Measurements from ENCODE around the gene PBLD.

The PBLD gene

DNA sequence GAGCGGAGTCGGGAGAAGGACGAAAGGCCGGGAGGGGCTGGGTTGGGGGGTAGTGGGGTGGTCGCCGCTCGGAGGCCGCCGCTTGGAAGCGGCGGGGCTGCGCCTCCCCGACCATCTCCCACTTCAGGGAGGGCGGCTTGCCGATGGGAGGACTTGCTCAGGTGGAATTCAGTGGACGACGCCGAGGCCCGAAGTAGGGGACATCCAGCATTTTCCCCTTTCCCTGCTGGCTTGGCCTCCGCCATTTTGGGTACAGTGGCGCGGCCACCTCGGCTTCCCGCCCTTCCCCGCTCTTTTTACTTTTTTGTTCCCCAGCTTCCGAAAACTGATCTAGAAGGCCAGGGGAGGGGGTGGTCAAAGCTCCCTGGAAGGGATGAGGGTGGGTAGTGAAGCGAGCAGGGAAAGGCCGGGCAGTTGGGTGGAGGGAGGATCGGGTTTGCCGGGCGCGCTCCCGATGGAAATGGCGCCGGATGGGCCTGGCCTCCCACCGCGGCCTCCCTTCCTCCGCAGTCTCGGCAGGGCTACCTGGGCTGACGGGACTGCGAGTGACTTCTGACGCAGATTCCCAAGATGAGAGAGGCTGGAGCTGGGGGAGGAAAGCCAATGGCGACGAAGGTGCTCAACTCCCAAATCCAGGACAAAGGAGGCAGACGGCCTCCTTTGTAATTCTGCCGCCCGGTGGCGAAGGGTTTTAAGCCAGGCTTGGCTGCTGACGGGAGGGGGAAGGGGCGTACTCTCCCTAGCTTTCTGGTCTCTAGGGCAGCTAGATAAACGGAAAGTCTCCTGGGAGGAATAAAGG is at the start of gene PBLD:
PBLD (minus strand) TSS at position 670 of the 799 bp plus-strand sequence. CDS start 26,084 bp downstream, outside the sequence.
- DNase-seq (ENCODE audit: low read depth): peak; percentile 61

DNA sequence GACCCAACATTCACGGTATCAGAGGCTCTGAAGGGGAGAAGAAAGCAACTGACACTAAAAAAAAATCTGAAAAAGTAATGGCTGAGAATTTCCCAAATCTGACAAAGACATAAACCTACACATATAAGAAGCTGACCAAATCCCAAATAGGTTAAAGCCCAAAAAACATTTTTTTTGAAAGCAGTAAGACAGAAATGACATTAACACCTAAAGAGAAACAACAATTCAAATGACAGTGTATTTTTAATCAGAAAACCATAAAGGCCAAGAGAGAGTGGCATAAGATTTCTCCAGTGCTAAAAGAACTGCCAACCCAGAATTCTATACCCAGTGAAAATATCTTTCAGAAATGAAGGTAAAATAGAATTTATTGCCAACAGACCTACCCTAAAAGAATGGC is 38.9 kb upstream of the PBLD start:
- DNase-seq (ENCODE audit: low read depth): no peak

DNA sequence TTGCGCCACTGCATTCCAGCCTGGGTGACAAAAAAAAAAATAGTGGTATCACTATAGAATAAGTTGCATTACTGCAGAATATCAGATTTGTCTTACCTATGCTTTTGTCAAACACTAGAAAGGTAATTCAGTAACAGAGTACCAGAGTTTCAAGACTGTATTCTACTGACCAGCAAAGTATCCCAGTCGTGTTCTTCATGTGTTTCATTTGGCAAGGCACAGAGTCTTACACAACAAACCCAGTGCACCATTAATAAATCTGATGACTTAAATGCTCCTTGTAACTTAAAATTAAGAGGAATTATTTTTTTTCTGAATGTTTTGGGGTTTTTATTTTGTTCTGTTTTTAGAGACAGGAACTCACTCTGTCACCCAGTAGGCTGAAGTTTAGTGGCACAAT is 34.4 kb upstream of the PBLD start:
- DNase-seq (ENCODE audit: low read depth): no peak

DNA sequence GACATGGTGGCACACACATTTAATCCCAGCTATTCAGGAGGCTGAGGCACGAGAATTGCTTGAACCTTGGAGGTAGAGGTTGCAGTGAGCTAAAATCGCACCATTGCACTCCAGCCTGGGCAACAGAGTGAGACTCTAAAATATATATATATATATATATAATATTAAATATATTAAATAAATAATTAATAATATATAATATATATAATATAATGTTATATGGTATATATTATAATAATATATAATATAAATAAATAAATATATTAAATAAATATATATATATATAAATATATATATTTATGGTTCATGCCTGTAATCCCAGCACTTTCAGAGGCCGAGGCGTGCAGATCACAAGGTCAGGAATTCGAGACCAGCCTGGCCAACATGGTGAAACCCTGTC is 33.9 kb upstream of the PBLD start:
- no peak for DNase-seq (ENCODE audit: low read depth)

DNA sequence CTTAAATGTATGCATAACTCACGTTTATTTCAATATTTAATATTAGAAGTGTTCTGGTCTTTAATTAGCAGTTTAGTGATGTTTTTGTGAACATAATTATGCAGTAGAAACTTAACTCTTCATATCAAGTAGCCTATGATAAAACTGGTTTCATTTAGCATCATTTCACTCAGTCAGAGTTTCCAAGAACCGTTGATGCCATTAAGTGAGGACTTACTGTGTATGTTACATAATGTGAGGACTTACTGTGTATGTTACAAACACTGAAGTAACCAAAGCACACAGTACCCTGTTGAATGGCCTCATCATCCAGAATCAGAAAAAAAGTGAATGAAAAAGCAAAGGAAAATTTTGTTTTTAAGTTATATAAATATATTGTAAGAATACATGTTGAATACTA is 32.9 kb upstream of the PBLD start:
- no peak for DNase-seq (ENCODE audit: low read depth)

DNA sequence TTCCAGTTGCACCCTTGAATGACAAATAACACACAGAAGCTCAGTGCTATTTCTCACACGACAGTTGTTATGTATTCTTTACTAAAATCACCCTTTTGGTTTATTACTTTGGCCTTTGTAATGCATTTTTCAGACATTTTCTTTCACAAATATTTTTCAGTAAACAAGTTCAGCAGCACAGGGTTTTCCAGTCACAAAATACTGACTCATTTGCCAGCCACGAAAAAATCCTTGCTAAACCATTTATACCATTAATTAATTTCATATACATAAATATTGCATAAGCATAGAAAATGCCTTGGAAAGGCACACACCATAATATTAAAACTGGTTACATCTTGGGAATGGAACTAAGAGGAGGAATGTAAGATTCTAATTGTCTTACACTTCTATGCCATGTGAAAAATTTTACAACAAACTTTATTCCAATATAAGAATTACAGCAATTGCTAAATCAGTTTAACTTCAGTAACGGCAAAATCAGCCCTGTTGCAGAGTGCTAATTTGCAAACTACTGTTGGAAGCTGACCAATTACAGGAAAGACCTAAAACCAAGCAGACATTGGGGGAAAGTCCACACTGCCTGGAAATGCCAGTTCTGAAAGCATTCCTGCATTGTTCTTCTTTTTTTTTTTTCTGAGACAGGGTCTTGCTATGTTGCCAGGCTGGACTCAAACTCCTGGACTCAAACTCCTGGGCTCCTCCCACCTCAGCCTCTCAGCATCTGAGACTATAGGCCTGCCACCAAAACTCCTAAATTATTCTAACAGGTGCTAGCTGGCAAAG is 31.6 kb upstream of the PBLD start:
- no peak for DNase-seq (ENCODE audit: low read depth)

DNA sequence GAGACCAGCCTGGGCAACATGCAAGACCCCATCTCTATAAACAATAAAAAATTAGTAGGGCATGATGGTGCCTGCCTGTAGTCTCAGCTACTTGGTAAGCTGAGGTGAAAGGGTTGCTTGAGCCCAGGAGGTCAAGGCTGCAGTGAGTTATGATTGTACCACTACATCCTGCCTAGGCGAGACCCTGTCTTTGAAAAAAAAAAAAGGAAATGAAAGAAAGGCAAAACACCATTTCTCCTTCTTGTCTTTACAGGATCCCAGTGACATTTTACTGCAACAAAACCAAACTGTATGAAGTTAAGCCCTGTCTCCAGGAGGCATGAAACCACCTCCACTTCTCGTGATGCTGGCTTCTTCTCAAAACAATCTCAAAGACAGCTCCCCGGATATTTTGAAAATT is 29.9 kb upstream of the PBLD start:
- no peak for DNase-seq (ENCODE audit: low read depth)

DNA sequence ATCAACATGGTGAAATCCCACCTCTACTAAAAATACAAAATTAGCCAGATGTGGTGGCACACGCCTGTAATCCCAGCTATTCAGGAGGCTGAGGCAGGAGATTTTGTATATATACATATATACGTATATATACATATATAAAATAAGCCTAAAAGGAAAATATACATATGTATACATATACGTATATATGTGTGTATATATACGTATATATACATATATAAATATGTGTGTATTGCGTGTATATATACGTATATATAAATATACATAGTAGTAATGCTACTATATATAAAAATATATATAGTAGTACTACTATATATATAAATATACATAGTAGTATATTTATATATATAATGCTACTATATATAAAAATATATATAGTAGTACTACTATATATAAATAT is 26.5 kb upstream of the PBLD start:
- DNase-seq (ENCODE audit: low read depth): no peak

DNA sequence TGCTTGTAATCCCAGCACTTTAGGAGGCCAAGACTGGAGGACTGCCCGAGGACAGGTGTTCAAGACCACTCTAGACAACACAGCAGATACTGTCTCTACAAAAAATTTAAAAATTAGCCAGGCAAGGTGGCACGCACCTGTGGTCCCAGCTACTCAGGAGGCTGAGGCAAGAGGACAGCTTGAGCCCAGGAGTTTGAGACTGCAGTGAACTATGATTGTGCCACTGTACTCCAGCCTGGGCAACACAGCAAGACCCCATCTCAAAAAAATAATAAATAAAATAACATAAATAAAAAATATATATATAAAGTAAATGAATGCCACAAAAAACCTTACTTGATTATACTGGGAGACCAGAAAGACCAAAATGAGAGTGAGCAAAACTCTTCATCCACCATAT is 20.8 kb upstream of the PBLD start:
- DNase-seq (ENCODE audit: low read depth): no peak

DNA sequence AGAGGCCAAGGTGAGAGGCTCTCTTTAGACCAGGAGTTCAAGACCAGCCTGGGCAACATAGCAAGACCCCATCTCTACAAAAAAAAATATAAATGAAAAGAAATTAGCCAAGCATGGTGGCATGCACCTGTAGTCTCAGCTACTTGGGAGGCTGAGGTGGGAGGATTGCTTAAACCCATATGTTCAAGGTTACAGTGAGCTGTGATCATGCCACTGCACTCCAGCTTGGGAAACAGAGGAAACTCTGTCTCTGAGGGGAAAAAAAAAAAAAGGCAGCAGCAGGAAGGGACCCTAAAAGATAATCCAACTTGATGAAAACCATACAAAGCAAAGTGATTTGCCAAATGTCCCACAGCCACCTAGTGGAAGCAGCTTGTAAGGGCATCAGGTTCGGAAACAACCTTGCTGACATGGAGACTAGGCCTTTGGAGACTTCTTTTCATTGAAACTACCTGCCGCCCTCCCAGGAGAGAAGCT is 15.6 kb upstream of the PBLD start:
- DNase-seq (ENCODE audit: low read depth): no peak

DNA sequence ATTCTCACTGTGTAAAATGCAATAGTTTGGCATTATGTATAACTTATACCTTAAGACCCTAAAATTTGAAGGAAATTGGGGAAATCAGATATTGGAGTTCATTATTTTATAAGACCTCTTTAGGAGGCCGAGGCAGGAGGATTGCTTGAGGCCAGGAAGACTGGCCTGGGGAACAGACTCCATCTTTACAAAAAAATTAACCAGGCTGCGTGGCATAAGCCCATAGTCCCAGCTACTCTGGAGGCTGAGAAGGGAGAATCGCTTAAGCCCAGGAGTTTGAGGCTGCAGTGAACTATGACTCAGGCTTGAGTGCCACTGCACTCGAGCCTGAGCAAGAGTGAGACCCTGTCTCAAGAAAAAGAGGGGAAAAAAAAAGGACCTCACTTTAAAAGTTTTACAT is 14.0 kb upstream of the PBLD start:
- no peak for DNase-seq (ENCODE audit: low read depth)

DNA sequence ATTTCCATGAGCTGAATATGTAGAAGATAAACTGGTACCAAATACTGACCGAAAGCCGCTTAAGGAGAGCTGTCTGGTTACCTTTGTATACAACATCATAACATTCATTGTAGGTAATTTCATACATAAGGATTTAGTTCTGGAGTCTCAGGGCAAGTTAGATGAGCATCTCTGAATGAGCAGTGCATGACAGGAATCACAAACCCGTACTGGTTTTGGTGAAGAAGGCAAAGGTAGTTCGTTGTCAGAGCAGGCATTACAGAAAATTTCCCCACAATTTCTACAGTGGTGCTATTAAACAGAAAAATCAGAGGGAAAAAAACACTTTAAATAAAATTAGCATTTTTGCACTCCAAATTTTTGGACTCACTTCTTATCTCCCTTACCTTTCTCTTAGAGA is 12.9 kb upstream of the PBLD start:
- DNase-seq (ENCODE audit: low read depth): no peak

DNA sequence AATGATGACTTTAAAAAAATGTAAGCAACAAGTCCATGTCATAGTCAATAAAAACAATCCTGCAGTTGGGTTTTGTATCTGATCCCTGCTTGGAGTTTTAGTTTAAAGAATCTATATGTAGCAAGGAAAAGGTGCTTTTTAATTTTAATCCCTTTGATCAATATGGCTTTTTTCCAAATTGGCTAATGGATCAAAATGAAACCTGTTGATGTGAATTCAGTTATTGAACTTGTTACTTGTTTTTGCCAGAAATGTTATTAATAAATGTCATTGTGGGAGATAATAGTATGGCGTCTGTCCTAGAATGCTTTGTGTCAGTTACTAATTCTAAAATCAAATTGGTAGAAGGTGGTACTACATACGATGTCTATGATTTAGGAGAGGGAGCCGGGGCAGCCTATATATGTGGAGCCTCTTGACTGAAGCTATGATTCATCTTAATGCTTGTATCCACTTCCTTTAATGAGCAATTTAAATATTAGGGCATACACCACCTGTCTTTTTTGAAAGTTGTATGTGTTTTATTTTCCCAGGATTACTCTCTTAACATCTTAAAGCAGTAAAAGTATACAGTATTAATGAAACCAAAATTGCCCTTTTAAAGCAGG is 10.3 kb upstream of the PBLD start:
- no peak for DNase-seq (ENCODE audit: low read depth)

DNA sequence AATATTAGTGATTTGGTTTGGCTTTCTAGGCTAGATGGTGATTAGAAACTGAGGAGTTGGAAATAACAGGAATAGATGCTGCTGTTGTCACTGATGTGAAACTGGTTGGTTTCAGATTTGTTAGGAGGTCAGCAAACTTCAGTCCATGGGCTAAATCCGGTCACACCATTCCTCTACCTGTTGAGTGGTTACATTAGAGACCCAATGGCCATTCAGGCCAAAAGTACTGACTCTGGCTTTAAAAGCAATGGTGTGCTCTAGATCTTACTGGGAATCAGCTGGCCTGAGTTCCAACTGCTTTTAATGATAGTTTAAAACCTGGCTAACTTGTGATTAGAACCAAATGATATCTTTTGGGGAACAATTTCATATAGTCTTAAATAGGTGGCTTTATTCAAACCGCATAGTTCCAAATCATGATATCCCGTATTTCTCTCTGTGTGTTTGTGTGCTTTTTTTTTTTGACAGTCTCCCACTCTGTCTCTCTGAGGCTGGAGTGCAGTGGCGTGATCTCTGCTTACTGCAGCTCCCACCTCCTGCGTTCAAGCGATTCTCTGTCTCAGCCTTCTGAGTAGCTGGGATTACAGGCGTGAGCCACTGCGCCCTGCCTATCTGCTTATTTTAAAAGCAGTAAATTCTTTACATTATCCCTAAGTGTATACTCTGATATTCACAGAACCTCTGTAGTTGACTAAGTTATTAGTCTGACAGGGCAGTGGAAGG is 7.8 kb upstream of the PBLD start:
- DNase-seq (ENCODE audit: low read depth): no peak

DNA sequence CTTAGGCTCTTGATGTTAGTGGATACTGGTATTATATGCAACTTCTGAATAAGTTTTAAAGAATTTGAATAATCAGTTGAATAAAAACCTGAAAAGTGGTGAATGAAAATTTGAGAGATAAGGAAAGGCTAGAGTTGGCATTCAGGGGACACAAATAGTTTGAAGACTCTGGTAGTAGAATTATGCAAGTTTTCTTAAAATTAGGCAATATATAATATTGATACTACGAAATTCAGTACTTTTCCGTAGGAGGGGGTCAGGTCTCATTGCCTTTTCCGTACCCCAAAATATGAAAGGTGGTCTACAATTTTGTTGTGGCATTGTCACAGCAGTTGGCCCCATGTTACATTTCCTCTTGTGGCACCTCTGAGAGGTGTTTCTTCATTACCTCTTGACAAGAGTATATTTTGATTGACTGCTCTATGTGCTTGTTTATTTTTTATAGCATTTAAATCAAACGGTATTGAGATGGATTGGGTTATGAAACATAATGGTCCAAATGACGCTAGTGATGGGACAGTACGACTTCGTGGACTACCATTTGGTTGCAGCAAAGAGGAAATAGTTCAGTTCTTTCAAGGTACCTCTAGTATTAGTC is 4.1 kb upstream of the PBLD start:
- no peak for DNase-seq (ENCODE audit: low read depth)

DNA sequence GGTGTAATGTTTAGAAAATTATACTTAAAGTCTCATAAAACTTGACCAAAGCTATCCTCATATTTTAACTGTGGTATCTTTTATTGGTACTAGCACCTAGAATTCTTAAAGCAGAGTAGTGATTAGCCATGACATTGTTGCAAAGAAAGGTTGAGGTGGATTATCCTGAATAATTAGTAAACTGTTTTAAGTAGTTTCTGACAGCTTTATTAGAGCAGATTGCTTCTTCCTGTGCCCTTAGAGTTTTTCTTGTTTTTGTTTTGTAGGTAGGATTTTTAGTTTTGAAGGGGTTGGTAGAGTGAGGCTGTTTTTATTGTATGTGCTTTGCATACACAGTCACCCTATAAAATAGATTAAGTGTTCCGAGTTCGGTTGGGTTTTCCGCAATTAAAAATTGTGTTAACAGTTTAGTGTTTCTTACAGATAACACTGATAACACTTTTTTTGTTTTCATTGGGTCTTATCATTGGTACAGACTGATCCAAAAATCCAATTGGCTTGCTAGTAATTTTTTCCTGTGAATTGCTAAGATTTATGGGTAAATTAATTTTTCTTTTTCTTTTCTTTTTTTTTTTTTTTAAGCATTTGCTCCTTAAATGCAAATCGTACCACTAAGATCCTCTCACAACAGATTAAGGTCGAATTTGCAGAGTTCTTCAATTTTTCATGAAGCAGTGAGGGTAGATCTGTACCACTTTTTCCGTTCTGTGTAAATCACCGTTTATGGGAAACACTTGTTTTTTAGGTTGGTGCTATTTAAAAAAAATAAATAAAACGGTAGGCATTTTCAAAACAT is 2.1 kb upstream of the PBLD start:
- no peak for DNase-seq (ENCODE audit: low read depth)

DNA sequence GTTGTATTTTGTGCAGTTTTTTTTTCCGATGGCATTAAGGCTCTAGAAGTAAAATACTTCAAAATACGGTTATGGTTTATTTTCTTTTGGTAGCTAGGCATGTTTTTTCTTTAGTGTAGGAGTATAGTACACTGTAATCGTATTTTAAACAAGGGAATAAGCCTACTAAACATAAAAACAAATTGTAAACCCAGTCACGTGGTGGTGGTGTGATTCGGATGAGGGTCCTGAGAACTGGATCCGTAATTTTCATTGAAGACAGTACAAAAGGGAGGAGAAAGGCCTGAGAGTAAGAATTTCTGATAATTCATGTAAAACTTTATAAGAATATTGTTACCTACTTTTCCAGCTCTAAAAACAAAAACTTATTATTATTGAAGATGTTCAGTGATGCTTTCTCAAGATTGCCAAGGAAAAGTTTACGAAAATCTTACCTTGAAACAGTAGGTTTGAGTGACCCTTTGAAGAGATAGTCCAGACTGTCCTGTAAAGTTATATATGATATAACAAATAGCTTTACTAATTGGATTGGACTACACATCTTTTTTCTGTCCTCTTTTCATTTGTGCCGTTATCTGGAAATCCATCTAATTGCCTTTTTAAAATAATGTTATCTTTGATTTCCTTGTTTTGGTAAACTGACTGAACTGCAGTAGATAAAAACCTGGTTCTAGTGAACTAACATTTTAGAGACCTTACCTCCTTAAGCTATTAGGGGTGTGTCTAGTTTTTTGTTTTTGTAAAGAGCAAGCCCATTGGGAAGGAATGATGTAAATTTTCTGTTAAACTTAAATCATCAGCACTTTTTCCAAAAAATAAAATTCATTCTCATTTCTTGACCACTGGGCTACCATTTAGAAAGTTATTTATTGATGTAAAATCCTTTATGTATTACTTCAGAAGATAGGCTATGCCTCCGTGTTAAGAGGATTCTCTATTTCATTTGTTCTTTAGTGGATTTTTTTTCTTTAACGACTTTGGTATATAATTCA is 1.0 kb upstream of the PBLD start:
- no peak for DNase-seq (ENCODE audit: low read depth)

DNA sequence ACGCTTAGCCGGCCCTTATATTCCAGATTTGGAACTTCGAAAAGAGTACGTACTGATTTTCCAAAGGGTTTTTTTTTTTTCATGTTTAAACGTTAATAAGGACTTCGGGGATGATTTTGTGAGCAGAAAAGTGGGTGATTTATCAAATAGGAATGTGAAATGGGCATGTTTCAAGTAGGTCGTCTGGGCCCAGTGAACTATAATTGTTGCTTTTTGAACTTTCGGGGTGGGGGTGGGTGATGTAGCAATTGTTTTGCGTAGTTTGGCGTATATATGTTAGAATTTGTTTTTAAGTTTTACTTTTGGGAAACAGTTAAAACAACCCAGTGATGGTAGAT is 299 bp upstream of the PBLD start:
- no peak for DNase-seq (ENCODE audit: low read depth)

DNA sequence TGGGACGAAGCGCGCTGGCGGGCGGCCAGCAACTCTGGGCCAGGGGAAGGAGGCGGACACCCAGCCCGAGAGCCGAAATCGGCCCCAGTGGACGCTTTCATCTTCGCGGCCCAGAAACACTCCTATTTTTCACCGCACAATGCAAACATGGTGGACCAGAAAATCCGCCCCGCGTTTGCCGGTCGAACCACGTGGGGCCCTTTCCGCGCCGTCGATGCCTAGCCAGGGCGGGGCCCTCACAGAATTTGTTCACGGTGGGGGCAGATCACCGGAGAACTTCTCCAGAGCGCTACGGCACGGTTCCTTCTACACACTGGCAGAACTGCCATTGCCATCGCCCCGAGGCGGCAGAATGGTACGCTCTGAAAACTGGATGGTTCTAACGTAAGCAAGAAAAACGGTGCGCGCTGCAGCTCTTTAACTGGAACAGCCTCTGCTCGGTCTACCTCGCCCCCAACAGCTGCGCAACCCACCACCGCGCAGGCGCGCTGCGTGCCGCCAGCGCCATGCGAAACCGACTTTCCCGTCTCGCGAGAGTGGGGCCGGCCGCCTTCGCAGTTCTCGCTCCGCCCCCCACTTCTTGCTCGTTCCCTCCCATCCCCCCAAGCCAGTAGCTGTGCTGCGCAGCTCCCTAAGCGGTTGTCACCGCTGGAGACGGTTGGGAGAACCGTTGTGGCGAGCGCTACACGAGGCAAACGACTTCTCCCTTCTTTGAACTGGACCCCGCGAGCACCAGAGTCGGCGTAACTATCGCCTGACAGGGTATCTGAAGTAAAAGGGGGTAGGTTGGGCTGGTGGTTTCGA is 1.1 kb downstream of the PBLD start, which contains the start of gene HNRNPH3:
HNRNPH3 (plus strand) TSS at position 610 of the 804 bp plus-strand sequence. CDS start 5,158 bp downstream, outside the sequence.
- DNase-seq (ENCODE audit: low read depth): peak; percentile 91
